HG02840 (cell line): ENCODE results near the gene PON3.
"Not testable (repeated sequence)": the region's sequence is repeated elsewhere in the genome, so short reads cannot be mapped to it uniquely, and the experiment has no call there.

Experiments used
- ATAC-seq: cut with Tn5 transposase; IDR thresholded peaks from one replicate; pipeline ENCODE4 v1.9.1; 2021; ENCODE audit warnings: mild to moderate bottlenecking, moderate library complexity, moderate number of reproducible peaks; ENCODE audit not compliant: unreplicated experiment, low FRiP score

Gene PON3

GRCh38 chr7:95421000-95421846 lies 25.0 kb upstream of the PON3 start:
- no peak for ATAC-seq

GRCh38 chr7:95412075-95412474 lies 15.9 kb upstream of the PON3 start:
- ATAC-seq, result no peak

GRCh38 chr7:95411666-95412065 lies 15.5 kb upstream of the PON3 start:
- ATAC-seq, result no peak

- no peak for ATAC-seq
Observed at GRCh38 chr7:95411036-95411435, 14.9 kb upstream of the PON3 start.

- ATAC-seq, result no peak
Observed at GRCh38 chr7:95407751-95408150, 11.6 kb upstream of the PON3 start.

GRCh38 chr7:95405800-95406199 lies 9.6 kb upstream of the PON3 start:
- no peak for ATAC-seq

- no peak for ATAC-seq
Observed at GRCh38 chr7:95405208-95405607, 9.0 kb upstream of the PON3 start.

GRCh38 chr7:95404316-95404865 lies 8.2 kb upstream of the PON3 start:
- no peak for ATAC-seq

GRCh38 chr7:95398155-95398940 lies 2.2 kb upstream of the PON3 start:
- no peak for ATAC-seq

GRCh38 chr7:95397381-95397780 lies 1.2 kb upstream of the PON3 start:
- ATAC-seq, result no peak

GRCh38 chr7:95395755-95396135 lies 430 bp downstream of the PON3 start:
- ATAC-seq, result no peak

- no peak for ATAC-seq
Observed at GRCh38 chr7:95394370-95394769, 1.8 kb downstream of the PON3 start.

- no peak for ATAC-seq
Observed at GRCh38 chr7:95391761-95392160, 4.4 kb downstream of the PON3 start.

- no peak for ATAC-seq
Observed at GRCh38 chr7:95389516-95389915, 6.7 kb downstream of the PON3 start.

GRCh38 chr7:95379457-95379856 lies 16.7 kb downstream of the PON3 start:
- not testable (repeated sequence) for ATAC-seq

GRCh38 chr7:95376632-95377400 lies 19.4 kb downstream of the PON3 start:
- no peak for ATAC-seq

- ATAC-seq, result no peak
Observed at GRCh38 chr7:95375591-95376257, 20.5 kb downstream of the PON3 start.

GRCh38 chr7:95373323-95373722 lies 22.9 kb downstream of the PON3 start:
- ATAC-seq, result no peak

GRCh38 chr7:95368235-95368634 lies 27.9 kb downstream of the PON3 start:
- ATAC-seq, result no peak

GRCh38 chr7:95367606-95368005 lies 28.6 kb downstream of the PON3 start:
- ATAC-seq, result no peak
